Keratinocyte (primary cell): ENCODE results near the gene RPL29. TPM values are rescaled to one million over a fixed set of nuclear protein-coding genes. Genes with fewer than 3 reads are reported as not detected.

Experiments
- DNase-seq: peaks from one replicate; pipeline ENCODE4 v3.0.0-alpha.2; 2011; ENCODE audit warnings: low read depth, missing footprints, low spot score
- FAIRE-seq: peaks from 2 replicates; lab custom pipeline; 2011; peaks lifted over from hg19 to GRCh38; lab: Jason Lieb, UNC
- H2AFZ ChIP-seq: 2 replicates; pipeline ENCODE4 v1.6.0; 2012; ENCODE audit warnings: low read length, control low read depth, inconsistent platforms; ENCODE audit not compliant: control insufficient read depth
- H3K27ac ChIP-seq: 2 replicates; pipeline ENCODE4 v1.5.1; 2011; ENCODE audit warnings: low read length; ENCODE audit not compliant: control insufficient read depth, insufficient read depth
- H3K27me3 ChIP-seq: 3 replicates; pipeline ENCODE4 v1.6.0; 2011; ENCODE audit warnings: low read length; ENCODE audit not compliant: control insufficient read depth, insufficient read depth; ENCODE audit errors: extremely low read depth
- H3K36me3 ChIP-seq, 2 experiments: 2 replicates in 1 of 2; 3 replicates in 1 of 2; pipeline ENCODE4 v1.5.1; 2011; ENCODE audit warnings: low read length in 2 of 2, mild to moderate bottlenecking in 1 of 2; ENCODE audit not compliant: control insufficient read depth in 2 of 2, insufficient read depth in 2 of 2; ENCODE audit errors: extremely low read depth in 1 of 2
- H3K4me1 ChIP-seq: 3 replicates; pipeline ENCODE4 v1.5.1; 2011; ENCODE audit warnings: low read length; ENCODE audit not compliant: control insufficient read depth, insufficient read depth; ENCODE audit errors: extremely low read depth
- H3K4me2 ChIP-seq: 3 replicates; pipeline ENCODE4 v1.6.0; 2011; ENCODE audit warnings: low read depth, low read length; ENCODE audit not compliant: control insufficient read depth, insufficient read depth; ENCODE audit errors: extremely low read depth
- H3K4me3 ChIP-seq, 3 experiments: fragments of 200-600 bp in 1 of 3; sonication (generic) in 1 of 3; 2 replicates in 2 of 3; 3 replicates in 1 of 3; pipeline ENCODE4 v1.5.1; 2011 to 2016; ENCODE audit warnings: low read length in 3 of 3, mild to moderate bottlenecking in 3 of 3, control low read depth in 2 of 3, inconsistent platforms in 1 of 3, low read depth in 1 of 3, mixed read lengths in 1 of 3, mixed run types in 1 of 3, moderate library complexity in 1 of 3; ENCODE audit not compliant: control insufficient read depth in 2 of 3, insufficient read depth in 2 of 3; ENCODE audit errors: extremely low read depth in 1 of 3
- H3K79me2 ChIP-seq: 2 replicates; pipeline ENCODE4 v1.6.0; 2012; ENCODE audit warnings: low read length; ENCODE audit not compliant: control insufficient read depth, insufficient read depth
- H3K9ac ChIP-seq: 3 replicates; pipeline ENCODE4 v1.6.0; 2011; ENCODE audit warnings: low read length; ENCODE audit not compliant: control insufficient read depth, insufficient read depth; ENCODE audit errors: extremely low read depth
- H3K9me1 ChIP-seq: 3 replicates; pipeline ENCODE4 v1.6.0; 2011; ENCODE audit warnings: low read length; ENCODE audit not compliant: control insufficient read depth, insufficient read depth; ENCODE audit errors: extremely low read depth
- H3K9me3 ChIP-seq: 2 replicates; pipeline ENCODE4 v1.5.1; 2012; ENCODE audit warnings: low read depth, low read length; ENCODE audit not compliant: control insufficient read depth
- H4K20me1 ChIP-seq: 3 replicates; pipeline ENCODE4 v1.6.0; 2011; ENCODE audit warnings: low read length; ENCODE audit not compliant: control insufficient read depth, insufficient read depth; ENCODE audit errors: extremely low read depth
- CTCF ChIP-seq, 3 experiments: IDR thresholded peaks in 1 of 3; conservative IDR thresholded peaks in 1 of 3; optimal IDR thresholded peaks in 1 of 3; 2 replicates in 2 of 3; 3 replicates in 1 of 3; pipeline versions ENCODE3 to v1.5.1; 2011; ENCODE audit warnings: low read length in 3 of 3, mild to moderate bottlenecking in 3 of 3, moderate library complexity in 2 of 3, control low read depth in 1 of 3, inconsistent platforms in 1 of 3; ENCODE audit not compliant: insufficient read depth in 2 of 3; ENCODE audit errors: extremely low read depth in 1 of 3
- EZH2 ChIP-seq: IDR thresholded peaks from one replicate; pipeline ENCODE4 v1.6.1; 2012; ENCODE audit warnings: inconsistent platforms, mild to moderate bottlenecking, low read length, moderate library complexity
- dilution Hi-C: fragments of 300-500 bp; cut with MboI; formaldehyde crosslinking; loops from one replicate; pipeline ENCODE4 v1.7.0; 2020; ENCODE audit warnings: low sequenced_read_pairs; ENCODE audit not compliant: extremely low pct_ligation_motif_present
- polyA plus RNA-seq, 5 experiments: library from polyadenylated mRNA; depleted of rRNA in 3 of 5; stranded (reverse) in 3 of 5; stranded (forward) in 1 of 5; unstranded in 1 of 5; fragments of >200 nt; gene quantifications; 1 replicate in 1 of 5; 2 replicates in 3 of 5; 3 replicates in 1 of 5; pipeline versions ENCODE4 v1.2.1 to v1.2.3, GENCODE V29; 2011 to 2012; ENCODE audit warnings: missing spikeins in 2 of 5, low read depth in 1 of 5, low replicate concordance in 1 of 5

Gene RPL29
- polyA plus RNA-seq, 1 donor (not counting 4 experiments of a cell fraction or from before 2014, with no cell fraction given) = 1,648 TPM

GRCh38 chr3:51988286-51989146 is 7.2 kb downstream of the RPL29 start:
- Histone ChIP-seq H3K36me3 (peaks cover 14 to 24% of the 10 kb centered on the region in 2 experiments), H2AFZ (no peak overlapping the region), H3K4me3 (no peak overlapping the region), H3K4me2 (no peak overlapping the region), H3K4me1 (peaks cover 11% of the 10 kb centered on the region), H3K9me1 (peaks cover 3% of the 10 kb centered on the region), H3K79me2 (peaks cover 14% of the 10 kb centered on the region), H3K9me3 (no peaks in the 10 kb centered on the region), H4K20me1 (peaks cover 5% of the 10 kb centered on the region), H3K27me3 (no peaks in the 10 kb centered on the region), H3K9ac (no peak overlapping the region), H3K27ac (no peak overlapping the region)
- no peak for FAIRE-seq
- dilution Hi-C loops = no loop called here
- no peak for DNase-seq
- TF ChIP-seq CTCF (optimal IDR thresholded peaks at IDR 0.05 in 1 of 3, IDR thresholded peaks at IDR 0.05 in 1 of 3, conservative IDR thresholded peaks at IDR 0.05 in 1 of 3; ENCODE audit: extremely low read depth in 1 of 3, insufficient read depth in 2 of 3, low read length in 3 of 3) (no peak), EZH2 (no peak)

- peaks cover 9% of the 10 kb centered on the region for H3K79me2 ChIP-seq
- peaks cover under 1% of the 10 kb centered on the region for H3K9me1 ChIP-seq
- H2AFZ ChIP-seq = no peak overlapping the region
- no peak overlapping the region for H3K4me3 ChIP-seq
- H3K27me3 ChIP-seq = no peaks in the 10 kb centered on the region
- H3K4me2 ChIP-seq = no peak overlapping the region
- no peaks in the 10 kb centered on the region for H3K9me3 ChIP-seq
- H3K36me3 ChIP-seq = peaks cover 8 to 19% of the 10 kb centered on the region in 2 experiments
- H3K4me1 ChIP-seq = peaks cover 11% of the 10 kb centered on the region
- no peak overlapping the region for H3K9ac ChIP-seq
- H4K20me1 ChIP-seq = peaks cover 3% of the 10 kb centered on the region
- no peak overlapping the region for H3K27ac ChIP-seq
- dilution Hi-C loops = no loop called here
- no peak for DNase-seq
- TF ChIP-seq CTCF (optimal IDR thresholded peaks at IDR 0.05 in 1 of 3, IDR thresholded peaks at IDR 0.05 in 1 of 3, conservative IDR thresholded peaks at IDR 0.05 in 1 of 3; ENCODE audit: extremely low read depth in 1 of 3, insufficient read depth in 2 of 3, low read length in 3 of 3) (no peak), EZH2 (no peak)
- FAIRE-seq = no peak
These were observed 8.1 kb downstream of the RPL29 start for GRCh38 chr3:51987568-51987967.
